MM.1S (cell line): ENCODE results near the gene MEGF8.

Experiments used
- CTCF ChIP-seq: fragments of 300-600 bp; sonication (generic); IDR thresholded peaks from 2 replicates; pipeline ENCODE4 v1.5.1; 2016; ENCODE audit warnings: antibody characterized with exemption, low read length, mixed read lengths
- EZH2phosphoT487 ChIP-seq: fragments of 300-600 bp; sonication (generic); IDR thresholded peaks from 2 replicates; pipeline ENCODE4 v1.6.1; 2018; ENCODE audit warnings: antibody characterized with exemption, low read length

- TF ChIP-seq EZH2phosphoT487 (no peak), CTCF (no peak)
These were observed 30.5 kb downstream of the MEGF8 start for GRCh38 chr19:42355896-42356295.
